HepG2 (cell line): Measurements from ENCODE around the gene LRRC74A. TPM values are rescaled to one million over a fixed set of nuclear protein-coding genes. Genes with fewer than 3 reads are reported as not detected.

Experiments
- ATF1 ChIP-seq: IDR thresholded peaks from 2 replicates; pipeline ENCODE4 v1.6.1; 2016; ENCODE audit warnings: mild to moderate bottlenecking, control low read depth
- DRAP1 ChIP-seq: IDR thresholded peaks from 2 replicates; pipeline ENCODE4 v1.6.1; 2016; ENCODE audit warnings: missing genetic modification reagents, missing compliant biosample characterization
- E2F5 ChIP-seq: sonication (generic); formaldehyde crosslinking; conservative IDR thresholded peaks from 2 replicates; pipeline ENCODE4 v1.4.0; 2020; ENCODE audit warnings: missing genetic modification reagents
- EP300 ChIP-seq, 3 experiments: sonication (generic) in 1 of 3; formaldehyde crosslinking in 1 of 3; IDR thresholded peaks; 2 replicates each; pipeline versions ENCODE4 v1.5.1 to v1.6.1; 2011 to 2020; ENCODE audit warnings: low read depth in 2 of 3, low read length in 2 of 3, borderline replicate concordance in 1 of 3, improper control_type of control experiment in 1 of 3, mild to moderate bottlenecking in 1 of 3, missing genetic modification reagents in 1 of 3, moderate library complexity in 1 of 3
- HOXA3 ChIP-seq: sonication (generic); formaldehyde crosslinking; IDR thresholded peaks from 2 replicates; pipeline ENCODE4 v1.5.0; 2020; ENCODE audit warnings: missing genetic modification reagents
- MXI1 ChIP-seq: IDR thresholded peaks from 3 replicates; pipeline ENCODE4 v1.6.1; 2012; ENCODE audit warnings: low read depth, low read length, inconsistent platforms, borderline replicate concordance
- NCOA1 ChIP-seq: sonication (generic); formaldehyde crosslinking; IDR thresholded peaks from 2 replicates; pipeline ENCODE4 v1.9.0; 2021; ENCODE audit warnings: missing genetic modification reagents
- SIN3B ChIP-seq: fragments of 150-350 bp; IDR thresholded peaks from 2 replicates; pipeline ENCODE4 v1.6.1; 2014; ENCODE audit warnings: low read length
- TFAP4 ChIP-seq: sonication (generic); IDR thresholded peaks from 2 replicates; pipeline ENCODE4 v1.6.1; 2016; ENCODE audit warnings: low read depth, borderline replicate concordance
- ZFP91 ChIP-seq: sonication (generic); formaldehyde crosslinking; IDR thresholded peaks from 2 replicates; pipeline ENCODE4 v1.9.0; 2022; ENCODE audit warnings: missing genetic modification reagents, mild to moderate bottlenecking, borderline replicate concordance
- ZNF503 ChIP-seq: sonication (generic); formaldehyde crosslinking; IDR thresholded peaks from 2 replicates; pipeline ENCODE4 v1.4.0; 2020; ENCODE audit warnings: missing genetic modification reagents
- ZNF563 ChIP-seq: sonication (generic); formaldehyde crosslinking; IDR thresholded peaks from 2 replicates; pipeline ENCODE4 v1.8.0; 2022; ENCODE audit warnings: mild to moderate bottlenecking, moderate library complexity, missing genetic modification reagents
- ZNF569 ChIP-seq: sonication (generic); formaldehyde crosslinking; IDR thresholded peaks from 2 replicates; pipeline ENCODE4 v1.5.0; 2020; ENCODE audit warnings: mild to moderate bottlenecking, missing genetic modification reagents, moderate library complexity, borderline replicate concordance
- ZNF609 ChIP-seq: sonication (generic); formaldehyde crosslinking; IDR thresholded peaks from 2 replicates; pipeline ENCODE4 v1.4.0; 2020; ENCODE audit warnings: mild to moderate bottlenecking, missing genetic modification reagents, borderline replicate concordance
- ZNF639 ChIP-seq: conservative IDR thresholded peaks from 2 replicates; pipeline ENCODE4 v1.6.1; 2018; ENCODE audit warnings: missing genetic modification reagents
- polyA plus RNA-seq, 8 experiments: library from polyadenylated mRNA; depleted of rRNA in 3 of 8; stranded (reverse) in 7 of 8; unstranded in 1 of 8; fragments of >200 nt; fragmentation: Illumina TruSeq in 4 of 8; extraction: Trizol in 4 of 8; gene quantifications; 2 replicates each; pipeline versions ENCODE4 v1.2.1 to v1.2.3, GENCODE V29; 2011 to 2016; ENCODE audit warnings: low read depth in 4 of 8, missing spikeins in 1 of 8, mixed read lengths in 1 of 8; ENCODE audit not compliant: insufficient read depth in 1 of 8
- total RNA-seq, 5 experiments: library from RNA; depleted of rRNA; stranded (reverse); fragments of >200 nt; fragmentation: Illumina TruSeq; extraction: Trizol; gene quantifications; 2 replicates each; pipeline ENCODE4 v1.2.3, GENCODE V29; 2016; ENCODE audit warnings: low read depth in 1 of 5

Gene LRRC74A
- total and polyA plus RNA-seq, 2 of the 13 experiments (the other 11 are each of a cell fraction or from before 2014, with no cell fraction given): not detected

- peak in 1 of 2 experiments; percentile 22; a peak in 1 of 4 replicates for TF ChIP-seq EP300 (IDR thresholded peaks at IDR 0.05; ENCODE audit: low read depth in 2 of 2, low read length in 2 of 2)
- TF ChIP-seq EP300 (CRISPR knock-in tag; IDR thresholded peaks at IDR 0.05; ENCODE audit: borderline replicate concordance): no peak; the same call in 1 of the 2 replicates
- no peak for TF ChIP-seq ZNF639
- TF ChIP-seq MXI1: no peak
- no peak for TF ChIP-seq DRAP1 (CRISPR knock-in tag)
- no peak for TF ChIP-seq ZNF569 (CRISPR knock-in tag)
- TF ChIP-seq ZFP91 (CRISPR knock-in tag): no peak
- no peak for TF ChIP-seq ZNF503
- TF ChIP-seq ZNF563: no peak
- no peak for TF ChIP-seq E2F5 (CRISPR knock-in tag)
- no peak for TF ChIP-seq HOXA3 (CRISPR knock-in tag)
- TF ChIP-seq NCOA1: no peak
- peak; percentile 96 for TF ChIP-seq TFAP4
- TF ChIP-seq ZNF609: peak; percentile 17; the same call in 1 of the 2 replicates
- no peak for TF ChIP-seq SIN3B
- 0 out of 2 replicates have a peak, but pooled peaks have one; percentile 17 for TF ChIP-seq ATF1 (CRISPR knock-in tag)
Observed at GRCh38 chr14:76829650-76830421, 3.6 kb downstream of the LRRC74A start (continued).
